Liver (tissue), 9 donors: ENCODE data around the gene HCFC1. TPM values are rescaled to one million over a fixed set of nuclear protein-coding genes. Genes with fewer than 3 reads are reported as not detected.
A peak's percentile ranks its signal among the peaks of the same experiment; 100 is the strongest.

Source experiments
- DNase-seq: peaks from one replicate; pipeline ENCODE4 v3.0.0-alpha.2; 2017; ENCODE audit warnings: low spot score
- H3K27ac ChIP-seq, 2 donors: one replicate each; pipeline ENCODE4 v1.7.0; 2013; ENCODE audit warnings: inconsistent platforms in 2 of 2, low read length in 2 of 2, control low read depth in 1 of 2, low read depth in 1 of 2, mild to moderate bottlenecking in 1 of 2
- H3K27me3 ChIP-seq, 4 donors: one replicate each; pipeline versions ENCODE4 v1.6.1 to v1.7.0; 2013; ENCODE audit warnings: low read length in 3 of 4, inconsistent platforms in 1 of 4, mild to moderate bottlenecking in 1 of 4, moderate library complexity in 1 of 4; ENCODE audit not compliant: control insufficient read depth in 4 of 4, insufficient read depth in 4 of 4
- H3K36me3 ChIP-seq, 4 donors: one replicate each; pipeline versions ENCODE4 v1.6.1 to v1.7.0; 2013; ENCODE audit warnings: low read length in 3 of 4, mild to moderate bottlenecking in 3 of 4, low read depth in 1 of 4, moderate library complexity in 1 of 4; ENCODE audit not compliant: control insufficient read depth in 4 of 4, insufficient read depth in 3 of 4
- H3K4me1 ChIP-seq, 4 donors: one replicate each; pipeline versions ENCODE4 v1.6.1 to v1.7.0; 2013; ENCODE audit warnings: low read length in 3 of 4, mild to moderate bottlenecking in 3 of 4, moderate library complexity in 1 of 4; ENCODE audit not compliant: control insufficient read depth in 4 of 4, insufficient read depth in 4 of 4
- H3K4me3 ChIP-seq, 3 donors: one replicate each; pipeline versions ENCODE4 v1.6.1 to v1.7.0; 2013; ENCODE audit warnings: low read length in 3 of 3, control low read depth in 1 of 3, low read depth in 1 of 3, mild to moderate bottlenecking in 1 of 3
- H3K9ac ChIP-seq, 2 donors: one replicate each; pipeline ENCODE4 v1.7.0; 2013; ENCODE audit warnings: low read length in 2 of 2, mild to moderate bottlenecking in 2 of 2, moderate library complexity in 2 of 2, control low read depth in 1 of 2, low read depth in 1 of 2
- H3K9me3 ChIP-seq, 4 donors: one replicate each; pipeline versions ENCODE4 v1.6.1 to v1.7.0; 2013; ENCODE audit warnings: low read length in 3 of 4; ENCODE audit not compliant: control insufficient read depth in 4 of 4
- EGR1 ChIP-seq, 2 donors: IDR thresholded peaks; 2 replicates each; pipeline ENCODE4 v1.6.1; 2016 to 2018; ENCODE audit warnings: antibody characterized with exemption in 2 of 2, low read depth in 2 of 2
- FOXA1 ChIP-seq: IDR thresholded peaks from 2 replicates; pipeline ENCODE4 v1.6.1; 2016; ENCODE audit warnings: antibody characterized with exemption
- FOXA2 ChIP-seq: IDR thresholded peaks from 2 replicates; pipeline ENCODE4 v1.6.1; 2016; ENCODE audit warnings: antibody characterized with exemption
- GABPA ChIP-seq, 2 donors: IDR thresholded peaks in 1 of 2; conservative IDR thresholded peaks in 1 of 2; 2 replicates each; pipeline ENCODE4 v1.6.1; 2016; ENCODE audit warnings: antibody characterized with exemption in 2 of 2, mild to moderate bottlenecking in 1 of 2, moderate library complexity in 1 of 2
- HNF4A ChIP-seq, 2 donors: conservative IDR thresholded peaks; 2 replicates each; pipeline ENCODE4 v1.6.1; 2016; ENCODE audit warnings: antibody characterized with exemption in 2 of 2, mild to moderate bottlenecking in 2 of 2
- HNF4G ChIP-seq: IDR thresholded peaks from 2 replicates; pipeline ENCODE4 v1.6.1; 2016; ENCODE audit warnings: antibody characterized with exemption
- JUND ChIP-seq, 2 donors: IDR thresholded peaks; 2 replicates each; pipeline ENCODE4 v1.6.1; 2016; ENCODE audit warnings: antibody characterized with exemption in 2 of 2
- NR2F2 ChIP-seq: IDR thresholded peaks from 2 replicates; pipeline ENCODE4 v1.6.1; 2016; ENCODE audit warnings: antibody characterized with exemption
- RAD21 ChIP-seq, 2 donors: IDR thresholded peaks; 2 replicates each; pipeline ENCODE4 v1.6.1; 2016; ENCODE audit warnings: antibody characterized with exemption in 2 of 2, mild to moderate bottlenecking in 2 of 2
- RXRA ChIP-seq, 2 donors: IDR thresholded peaks; 2 replicates each; pipeline ENCODE4 v1.6.1; 2017 to 2018; ENCODE audit warnings: antibody characterized with exemption in 2 of 2, mild to moderate bottlenecking in 1 of 2
- SP1 ChIP-seq: IDR thresholded peaks from 2 replicates; pipeline ENCODE4 v1.6.1; 2018; ENCODE audit warnings: antibody characterized with exemption, mild to moderate bottlenecking
- TAF1 ChIP-seq: conservative IDR thresholded peaks from 2 replicates; pipeline ENCODE4 v1.6.1; 2016; ENCODE audit warnings: antibody characterized with exemption, mild to moderate bottlenecking
- YY1 ChIP-seq: IDR thresholded peaks from 2 replicates; pipeline ENCODE4 v1.6.1; 2016; ENCODE audit warnings: antibody characterized with exemption, mild to moderate bottlenecking
- WGBS: extraction: QIAGEN DNeasy Blood & Tissue Kit; methylation state at CpG from one replicate; pipeline ENCODE4 v1.1.7; 2013; 5-methylcytosine and 5-hydroxymethylcytosine counted together
- polyA plus RNA-seq, 2 donors: library from polyadenylated mRNA; stranded (reverse) in 1 of 2; unstranded in 1 of 2; fragments of 200-250 nt in 1 of 2; fragments of >200 nt in 1 of 2; fragmentation: Nextera tagmentation in 1 of 2; extraction: Ambion mirVana in 1 of 2; gene quantifications; one replicate each; pipeline versions ENCODE4 v1.2.1 to v1.2.3, GENCODE V29; 2013 to 2015
- total RNA-seq, 2 donors: library from RNA; depleted of rRNA; stranded (reverse); fragments of >200 nt; gene quantifications; one replicate each; pipeline ENCODE4 v1.2.3, GENCODE V29; 2014
- TF ChIP-seq, protein P1 (sequence below): fragments of 150-350 bp; IDR thresholded peaks from 2 replicates; pipeline ENCODE4 v1.5.1; 2017; ENCODE audit warnings: improper control_type of control experiment, low read depth, low read length; ENCODE audit not compliant: missing input control
- TF ChIP-seq, protein P2 (sequence below): IDR thresholded peaks from 2 replicates; pipeline ENCODE4 v1.6.1; 2016; ENCODE audit warnings: antibody characterized with exemption
- TF ChIP-seq, protein P3 (sequence below): IDR thresholded peaks from 2 replicates; pipeline ENCODE4 v1.6.1; 2016; ENCODE audit warnings: antibody characterized with exemption, mild to moderate bottlenecking
- TF ChIP-seq, protein P4 (sequence below): IDR thresholded peaks from 2 replicates; pipeline ENCODE4 v1.6.1; 2016; ENCODE audit warnings: antibody characterized with exemption
- TF ChIP-seq, protein P5 (sequence below): IDR thresholded peaks from 2 replicates; pipeline ENCODE4 v1.6.1; 2016; ENCODE audit warnings: antibody characterized with exemption
- donor health status: healthy.
- donor health status: healthy.
- donor health status: healthy.
- donor health status: healthy.
- donor health status: healthy.

The HCFC1 gene
- total and polyA plus RNA-seq, 4 donors, result 7.9 to 26.9 (median 13.9) TPM

DNA sequence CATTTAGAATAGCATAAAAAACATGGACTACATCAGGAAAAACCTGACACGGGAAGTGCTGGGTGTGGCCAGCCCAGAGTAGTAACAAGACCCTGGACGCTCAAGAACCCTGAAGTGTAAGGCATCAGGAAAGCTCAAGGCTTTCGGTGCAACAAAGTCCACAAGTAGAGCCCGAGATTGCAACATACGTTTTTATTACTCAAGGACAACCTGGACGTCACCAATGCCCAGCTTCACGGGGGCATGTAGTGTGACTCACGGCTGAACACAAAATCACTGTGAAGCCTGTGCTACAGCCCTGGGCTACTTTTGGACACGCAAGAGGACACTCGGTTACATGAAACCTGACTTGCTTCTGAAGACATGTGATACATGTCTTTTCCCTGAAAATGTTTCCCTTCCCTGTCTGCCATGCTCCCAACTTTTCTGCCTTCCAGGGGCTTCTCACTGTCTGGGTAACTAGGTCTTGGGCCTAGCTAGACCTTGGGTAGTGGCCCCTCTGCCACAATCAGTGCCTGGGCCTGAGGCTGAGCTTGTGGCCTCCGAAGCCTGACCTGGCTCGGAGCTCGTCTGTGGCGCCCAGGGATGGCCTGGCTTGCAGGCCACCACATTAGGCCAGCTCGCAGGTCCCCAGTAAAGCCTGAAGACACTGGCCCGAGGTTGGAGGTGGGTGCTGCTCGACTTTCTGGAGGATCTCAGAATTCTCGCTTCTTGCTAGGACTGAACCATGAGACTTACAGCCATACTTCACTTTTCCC is 38.9 kb upstream of the HCFC1 start:
- H3K4me1 ChIP-seq, result peaks cover 0 to 5% (median 1%) of the 10 kb centered on the region in 4 donors
- H3K9me3 ChIP-seq, result no peaks in the 10 kb centered on the region
- WGBS, result 69% methylated on average over 18 of the region's 18 CpGs
- no peak overlapping the region for H3K4me3 ChIP-seq
- H3K27ac ChIP-seq, result peak overlapping the region; percentile 21 to 61
- H3K36me3 ChIP-seq, result peaks cover 0 to 3% (median 0%) of the 10 kb centered on the region in 4 donors
- DNase-seq, result no peak
- no peak overlapping the region for H3K9ac ChIP-seq
- TF ChIP-seq HNF4A (conservative IDR thresholded peaks at IDR 0.05) (peak; percentile 38 to 60), EGR1 (IDR thresholded peaks at IDR 0.05; ENCODE audit: low read depth in 2 of 2) (no peak), RXRA (IDR thresholded peaks at IDR 0.05) (peak in 1 of 2 donors; percentile 44), YY1 (peak; percentile 23), JUND (IDR thresholded peaks at IDR 0.05) (peak in 1 of 2 donors; percentile 35)
- H3K27me3 ChIP-seq, result no peaks in the 10 kb centered on the region

DNA sequence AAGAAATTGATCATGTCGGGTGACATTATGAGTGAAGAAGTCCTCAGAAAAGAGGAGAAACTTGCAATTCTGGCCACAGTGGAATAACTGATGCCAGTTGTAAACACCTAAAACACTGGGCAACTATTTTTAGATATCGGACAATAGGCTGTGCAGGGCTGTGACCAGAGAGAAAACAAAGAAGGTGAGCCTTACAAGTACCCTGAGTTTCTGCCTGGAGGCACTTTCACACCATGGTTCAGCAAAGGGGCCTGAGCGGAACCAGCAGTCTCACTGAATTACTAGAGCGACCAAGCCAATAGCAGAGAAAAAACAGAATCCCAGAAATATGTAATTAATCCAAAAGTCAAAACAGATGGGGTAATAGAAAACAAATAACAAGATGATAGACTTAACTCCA is 36.9 kb upstream of the HCFC1 start:
- H3K4me1 ChIP-seq, result peaks cover 0 to 5% (median 1%) of the 10 kb centered on the region in 4 donors
- H3K9me3 ChIP-seq, result no peaks in the 10 kb centered on the region
- H3K36me3 ChIP-seq, result no peaks in the 10 kb centered on the region
- H3K9ac ChIP-seq, result no peak overlapping the region
- TF ChIP-seq RAD21 (IDR thresholded peaks at IDR 0.05) (no peak), NR2F2 (no peak), EGR1 (IDR thresholded peaks at IDR 0.05; ENCODE audit: low read depth in 2 of 2) (no peak), FOXA2 (no peak), FOXA1 (no peak), GABPA (IDR thresholded peaks at IDR 0.05 in 1 of 2, conservative IDR thresholded peaks at IDR 0.05 in 1 of 2) (no peak), HNF4A (conservative IDR thresholded peaks at IDR 0.05) (no peak), TAF1 (no peak), RXRA (IDR thresholded peaks at IDR 0.05) (no peak), YY1 (no peak), SP1 (no peak), JUND (IDR thresholded peaks at IDR 0.05) (no peak), HNF4G (no peak)
- TF ChIP-seq, protein P1, sequence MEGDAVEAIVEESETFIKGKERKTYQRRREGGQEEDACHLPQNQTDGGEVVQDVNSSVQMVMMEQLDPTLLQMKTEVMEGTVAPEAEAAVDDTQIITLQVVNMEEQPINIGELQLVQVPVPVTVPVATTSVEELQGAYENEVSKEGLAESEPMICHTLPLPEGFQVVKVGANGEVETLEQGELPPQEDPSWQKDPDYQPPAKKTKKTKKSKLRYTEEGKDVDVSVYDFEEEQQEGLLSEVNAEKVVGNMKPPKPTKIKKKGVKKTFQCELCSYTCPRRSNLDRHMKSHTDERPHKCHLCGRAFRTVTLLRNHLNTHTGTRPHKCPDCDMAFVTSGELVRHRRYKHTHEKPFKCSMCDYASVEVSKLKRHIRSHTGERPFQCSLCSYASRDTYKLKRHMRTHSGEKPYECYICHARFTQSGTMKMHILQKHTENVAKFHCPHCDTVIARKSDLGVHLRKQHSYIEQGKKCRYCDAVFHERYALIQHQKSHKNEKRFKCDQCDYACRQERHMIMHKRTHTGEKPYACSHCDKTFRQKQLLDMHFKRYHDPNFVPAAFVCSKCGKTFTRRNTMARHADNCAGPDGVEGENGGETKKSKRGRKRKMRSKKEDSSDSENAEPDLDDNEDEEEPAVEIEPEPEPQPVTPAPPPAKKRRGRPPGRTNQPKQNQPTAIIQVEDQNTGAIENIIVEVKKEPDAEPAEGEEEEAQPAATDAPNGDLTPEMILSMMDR, result no peak
- TF ChIP-seq, protein P2, sequence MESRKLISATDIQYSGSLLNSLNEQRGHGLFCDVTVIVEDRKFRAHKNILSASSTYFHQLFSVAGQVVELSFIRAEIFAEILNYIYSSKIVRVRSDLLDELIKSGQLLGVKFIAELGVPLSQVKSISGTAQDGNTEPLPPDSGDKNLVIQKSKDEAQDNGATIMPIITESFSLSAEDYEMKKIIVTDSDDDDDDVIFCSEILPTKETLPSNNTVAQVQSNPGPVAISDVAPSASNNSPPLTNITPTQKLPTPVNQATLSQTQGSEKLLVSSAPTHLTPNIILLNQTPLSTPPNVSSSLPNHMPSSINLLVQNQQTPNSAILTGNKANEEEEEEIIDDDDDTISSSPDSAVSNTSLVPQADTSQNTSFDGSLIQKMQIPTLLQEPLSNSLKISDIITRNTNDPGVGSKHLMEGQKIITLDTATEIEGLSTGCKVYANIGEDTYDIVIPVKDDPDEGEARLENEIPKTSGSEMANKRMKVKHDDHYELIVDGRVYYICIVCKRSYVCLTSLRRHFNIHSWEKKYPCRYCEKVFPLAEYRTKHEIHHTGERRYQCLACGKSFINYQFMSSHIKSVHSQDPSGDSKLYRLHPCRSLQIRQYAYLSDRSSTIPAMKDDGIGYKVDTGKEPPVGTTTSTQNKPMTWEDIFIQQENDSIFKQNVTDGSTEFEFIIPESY, result no peak
- TF ChIP-seq, protein P3, sequence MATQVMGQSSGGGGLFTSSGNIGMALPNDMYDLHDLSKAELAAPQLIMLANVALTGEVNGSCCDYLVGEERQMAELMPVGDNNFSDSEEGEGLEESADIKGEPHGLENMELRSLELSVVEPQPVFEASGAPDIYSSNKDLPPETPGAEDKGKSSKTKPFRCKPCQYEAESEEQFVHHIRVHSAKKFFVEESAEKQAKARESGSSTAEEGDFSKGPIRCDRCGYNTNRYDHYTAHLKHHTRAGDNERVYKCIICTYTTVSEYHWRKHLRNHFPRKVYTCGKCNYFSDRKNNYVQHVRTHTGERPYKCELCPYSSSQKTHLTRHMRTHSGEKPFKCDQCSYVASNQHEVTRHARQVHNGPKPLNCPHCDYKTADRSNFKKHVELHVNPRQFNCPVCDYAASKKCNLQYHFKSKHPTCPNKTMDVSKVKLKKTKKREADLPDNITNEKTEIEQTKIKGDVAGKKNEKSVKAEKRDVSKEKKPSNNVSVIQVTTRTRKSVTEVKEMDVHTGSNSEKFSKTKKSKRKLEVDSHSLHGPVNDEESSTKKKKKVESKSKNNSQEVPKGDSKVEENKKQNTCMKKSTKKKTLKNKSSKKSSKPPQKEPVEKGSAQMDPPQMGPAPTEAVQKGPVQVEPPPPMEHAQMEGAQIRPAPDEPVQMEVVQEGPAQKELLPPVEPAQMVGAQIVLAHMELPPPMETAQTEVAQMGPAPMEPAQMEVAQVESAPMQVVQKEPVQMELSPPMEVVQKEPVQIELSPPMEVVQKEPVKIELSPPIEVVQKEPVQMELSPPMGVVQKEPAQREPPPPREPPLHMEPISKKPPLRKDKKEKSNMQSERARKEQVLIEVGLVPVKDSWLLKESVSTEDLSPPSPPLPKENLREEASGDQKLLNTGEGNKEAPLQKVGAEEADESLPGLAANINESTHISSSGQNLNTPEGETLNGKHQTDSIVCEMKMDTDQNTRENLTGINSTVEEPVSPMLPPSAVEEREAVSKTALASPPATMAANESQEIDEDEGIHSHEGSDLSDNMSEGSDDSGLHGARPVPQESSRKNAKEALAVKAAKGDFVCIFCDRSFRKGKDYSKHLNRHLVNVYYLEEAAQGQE, result no peak
- TF ChIP-seq, protein P4, sequence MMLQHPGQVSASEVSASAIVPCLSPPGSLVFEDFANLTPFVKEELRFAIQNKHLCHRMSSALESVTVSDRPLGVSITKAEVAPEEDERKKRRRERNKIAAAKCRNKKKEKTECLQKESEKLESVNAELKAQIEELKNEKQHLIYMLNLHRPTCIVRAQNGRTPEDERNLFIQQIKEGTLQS, result no peak
- TF ChIP-seq, protein P5, sequence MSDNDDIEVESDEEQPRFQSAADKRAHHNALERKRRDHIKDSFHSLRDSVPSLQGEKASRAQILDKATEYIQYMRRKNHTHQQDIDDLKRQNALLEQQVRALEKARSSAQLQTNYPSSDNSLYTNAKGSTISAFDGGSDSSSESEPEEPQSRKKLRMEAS, result no peak
- DNase-seq, result no peak
- 73% methylated on average over 4 of the region's 4 CpGs for WGBS
- H3K27me3 ChIP-seq, result no peaks in the 10 kb centered on the region
- H3K4me3 ChIP-seq, result no peak overlapping the region
- no peak overlapping the region for H3K27ac ChIP-seq
